Measurements from ENCODE around the gene EFR3B. TPM values are rescaled to one million over a fixed set of nuclear protein-coding genes. Genes with fewer than 3 reads are reported as not detected.

EFR3B gene
- total RNA-seq, 3 donors from 2014 or later = 1.0 to 2.8 (median 1.9) TPM

DNA sequence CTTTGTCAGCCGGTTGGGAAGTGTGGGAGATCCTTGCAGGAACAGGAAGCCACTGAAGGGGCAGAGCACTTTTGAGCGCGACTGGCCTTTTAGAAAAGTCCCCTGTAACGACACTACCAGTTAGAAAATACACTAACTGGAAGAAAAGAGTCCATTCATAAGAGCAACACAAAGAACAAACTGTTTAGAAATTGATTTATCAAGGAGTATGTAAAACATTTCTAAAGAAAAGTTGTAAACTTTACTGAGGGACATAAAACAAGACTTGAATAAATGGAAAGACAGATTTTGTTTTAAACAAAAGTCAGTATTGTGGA, 156.3 kb downstream of the EFR3B start:
- no peak for DNase-seq
- H3K9me3 ChIP-seq = no peaks in the 10 kb centered on the region
- H3K4me3 ChIP-seq = no peak overlapping the region
- intact Hi-C loops (cut with DNase I, micrococcal nuclease) = no loop called here
- no peaks in the 10 kb centered on the region for H3K4me1 ChIP-seq (ENCODE audit: low read depth)
- no peak for ATAC-seq
- no peaks in the 10 kb centered on the region for H3K36me3 ChIP-seq (ENCODE audit: low read depth)
- TF ChIP-seq CTCF (IDR thresholded peaks at IDR 0.05) = no peak

- H3K4me1 ChIP-seq (ENCODE audit: low read depth) = no peaks in the 10 kb centered on the region
- DNase-seq = no peak
- no peaks in the 10 kb centered on the region for H3K36me3 ChIP-seq (ENCODE audit: low read depth)
- no peaks in the 10 kb centered on the region for H3K9me3 ChIP-seq
- ATAC-seq = no peak
- no peak for TF ChIP-seq CTCF (IDR thresholded peaks at IDR 0.05)
- no peak overlapping the region for H3K4me3 ChIP-seq
- intact Hi-C loops (cut with DNase I, micrococcal nuclease) = no loop called here
Observed at GRCh38 chr2:25198576-25198975, 156.7 kb downstream of the EFR3B start.

- Histone ChIP-seq H3K4me3 (no peak overlapping the region), H3K36me3 (ENCODE audit: low read depth) (no peaks in the 10 kb centered on the region), H3K4me1 (ENCODE audit: low read depth) (no peaks in the 10 kb centered on the region), H3K9me3 (no peaks in the 10 kb centered on the region)
- ATAC-seq (no peak), DNase-seq (no peak)
- TF ChIP-seq CTCF (IDR thresholded peaks at IDR 0.05) = no peak
- intact Hi-C loops (cut with DNase I, micrococcal nuclease) = no loop called here
Observed at GRCh38 chr2:25201265-25201664, 159.4 kb downstream of the EFR3B start.

GRCh38 chr2:25201794-25202193, 159.9 kb downstream of the EFR3B start:
- Histone ChIP-seq H3K4me1 (ENCODE audit: low read depth) (no peaks in the 10 kb centered on the region), H3K9me3 (no peaks in the 10 kb centered on the region), H3K36me3 (ENCODE audit: low read depth) (no peaks in the 10 kb centered on the region), H3K4me3 (no peak overlapping the region)
- DNase-seq (no peak), ATAC-seq (no peak)
- no peak for TF ChIP-seq CTCF (IDR thresholded peaks at IDR 0.05)
- intact Hi-C loops (cut with DNase I, micrococcal nuclease) = no loop called here

DNA sequence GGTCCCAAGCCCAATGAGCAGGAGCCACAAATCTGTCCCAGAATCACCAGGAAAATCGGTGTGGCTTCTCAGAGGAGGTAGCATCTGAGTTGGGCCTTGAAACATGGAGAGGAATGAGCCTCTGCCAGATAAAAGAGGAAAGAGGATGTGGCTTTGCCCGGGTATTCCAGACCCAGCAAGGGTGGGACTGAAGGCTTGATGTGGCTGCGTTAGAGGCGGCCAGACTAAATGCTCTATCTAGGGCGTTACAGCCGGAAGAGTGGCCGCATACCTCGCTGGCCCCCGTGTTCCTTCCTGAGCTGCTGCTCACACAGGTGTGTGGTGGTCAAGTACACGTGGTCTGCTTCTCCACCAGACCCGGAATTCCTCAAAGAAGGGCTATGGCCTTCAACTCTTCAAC, 160.4 kb downstream of the EFR3B start:
- intact Hi-C loops (cut with DNase I, micrococcal nuclease) = no loop called here

More for the DNA sequence above, 160.4 kb downstream of the EFR3B start:
- Histone ChIP-seq H3K9me3 (no peaks in the 10 kb centered on the region), H3K4me3 (no peak overlapping the region), H3K4me1 (ENCODE audit: low read depth) (no peaks in the 10 kb centered on the region), H3K36me3 (ENCODE audit: low read depth) (no peaks in the 10 kb centered on the region)
- TF ChIP-seq CTCF (IDR thresholded peaks at IDR 0.05) = no peak
- DNase-seq (no peak), ATAC-seq (no peak)

Data from mucosa of descending colon (tissue), 3 donors.